Nucleus accumbens (tissue), 56 donors: ENCODE data around the gene C2CD2.

ENCODE experiments used
- DNase-seq, 56 donors: peaks; one replicate each; lab custom pipeline; 2025; lab: John Stamatoyannopoulos, UW

The C2CD2 gene

DNA sequence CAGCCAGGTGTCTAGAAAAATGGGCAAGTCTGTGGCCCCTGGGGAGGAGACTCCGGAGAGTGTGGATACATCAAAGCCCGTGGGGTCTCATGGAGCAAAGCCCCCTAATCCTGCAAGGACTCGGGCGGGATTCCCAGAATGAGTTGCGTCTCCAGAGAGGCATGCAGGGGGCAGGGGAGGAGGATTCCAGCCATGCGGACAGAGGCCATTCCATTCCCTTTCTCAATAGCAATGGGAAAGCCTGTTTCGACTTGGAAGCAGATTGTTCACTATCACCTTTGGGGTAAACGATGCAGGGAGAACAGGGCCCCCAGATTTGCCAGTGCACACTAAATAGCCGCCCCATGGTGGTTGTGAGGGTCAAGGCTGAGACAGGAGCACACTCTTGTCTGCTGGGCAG, 59.3 kb downstream of the C2CD2 start:
- no peak for DNase-seq

DNA sequence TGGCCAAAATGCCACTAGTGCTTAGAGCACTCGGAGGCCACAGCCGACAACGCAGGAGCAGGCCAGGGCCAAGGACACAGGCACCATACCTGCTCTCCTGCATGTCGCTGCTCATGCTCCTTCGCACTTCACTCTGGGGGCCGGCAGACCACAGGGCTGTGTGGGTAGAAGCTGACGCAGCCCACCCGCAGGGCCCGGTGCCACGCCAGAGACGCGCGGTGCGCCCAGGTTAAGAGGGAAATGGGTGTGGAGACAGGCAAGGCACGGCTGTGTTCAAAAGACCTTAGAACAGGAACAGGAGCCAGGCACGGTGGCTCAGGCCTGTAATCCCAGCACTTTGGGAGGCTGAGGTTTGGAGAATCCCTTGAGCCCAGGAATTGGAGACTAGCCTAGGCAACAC, 61.1 kb downstream of the C2CD2 start:
- no peak for DNase-seq

DNA sequence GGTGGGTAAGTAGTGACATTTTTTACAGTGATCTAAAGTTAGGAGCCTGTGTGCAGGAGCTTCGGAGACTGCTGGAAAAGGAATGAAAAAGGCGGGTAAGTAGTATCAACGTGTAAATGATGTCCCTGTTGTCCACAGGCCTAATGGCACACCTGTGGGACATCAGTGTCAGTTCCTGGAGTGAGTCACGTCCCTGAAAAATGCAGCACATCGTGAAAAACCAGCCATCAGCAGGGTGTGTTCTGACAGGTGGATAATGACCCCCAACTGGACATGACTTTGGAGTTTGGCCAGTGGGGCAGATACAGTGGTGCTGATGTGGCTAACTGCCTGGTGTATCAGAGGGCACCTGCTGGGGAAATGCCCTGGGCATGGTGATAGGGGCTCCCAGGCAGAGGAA, 62.7 kb downstream of the C2CD2 start:
- DNase-seq: no peak

DNA sequence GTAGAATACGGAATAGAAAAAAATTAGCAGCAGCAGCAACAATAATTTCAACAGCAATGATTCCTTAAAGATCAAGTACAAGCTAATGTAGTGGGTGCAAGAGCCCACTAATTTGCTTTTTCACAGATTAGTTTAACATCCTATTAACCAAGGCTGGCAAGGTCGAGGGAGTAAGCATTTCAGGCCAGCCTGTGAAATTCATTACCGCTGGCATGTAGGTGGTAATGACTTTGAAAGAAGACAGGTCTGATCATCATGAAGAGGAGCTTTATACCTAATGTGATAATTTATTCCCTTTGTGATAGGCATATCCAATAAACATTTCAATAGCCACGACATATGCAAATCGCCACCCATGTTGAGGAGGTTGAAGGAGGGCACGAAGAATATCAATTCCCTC, 63.5 kb downstream of the C2CD2 start:
- no peak for DNase-seq

DNA sequence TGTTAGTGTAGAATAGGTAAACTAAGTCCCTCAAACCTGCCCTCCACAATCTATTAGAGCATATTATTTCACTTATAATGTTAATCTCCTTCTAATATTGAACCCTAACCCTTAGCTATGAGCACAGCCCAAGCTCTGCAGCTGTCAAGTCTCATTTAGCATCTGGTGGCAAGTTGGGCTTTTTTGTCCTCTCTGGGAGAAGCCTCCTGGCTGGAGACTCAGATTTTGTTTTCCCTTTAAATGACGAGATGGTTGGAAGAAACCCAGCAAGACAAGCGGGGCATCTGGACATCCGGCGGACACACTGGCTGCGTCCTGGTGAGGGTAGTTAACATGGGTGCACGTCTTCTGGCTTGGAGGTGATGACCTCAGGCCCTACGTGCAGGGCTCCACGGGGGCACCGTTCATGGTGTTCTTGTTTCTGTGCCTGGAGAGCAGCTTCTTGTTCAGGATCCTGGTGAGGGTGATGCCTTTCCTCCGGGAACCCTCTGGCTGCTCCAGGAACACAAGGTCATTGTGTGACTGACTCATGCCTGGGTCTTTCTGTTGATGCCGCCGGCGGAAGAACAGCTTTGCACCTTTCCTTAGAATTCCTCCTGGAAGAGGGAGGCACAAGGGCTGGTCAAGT, 65.0 kb downstream of the C2CD2 start:
- no peak for DNase-seq

DNA sequence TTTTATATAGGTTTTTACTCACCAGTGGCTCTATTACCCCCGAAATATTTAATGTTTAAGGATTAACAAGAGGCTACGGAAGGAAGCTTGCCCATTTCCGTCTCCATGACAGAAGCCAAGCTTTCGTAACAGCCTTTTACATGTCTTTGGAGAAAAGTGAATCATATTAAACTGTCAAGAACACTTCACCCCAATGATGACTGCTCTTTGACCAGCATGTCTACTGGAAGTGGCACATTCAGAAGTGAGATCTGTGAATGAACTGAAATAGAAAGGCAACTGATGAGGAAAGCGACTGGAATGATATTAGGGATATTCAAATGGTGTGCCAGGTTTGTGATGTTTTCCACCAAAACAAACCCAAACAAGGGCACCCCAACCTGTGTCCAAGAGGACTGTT, 66.2 kb downstream of the C2CD2 start:
- DNase-seq: no peak

DNA sequence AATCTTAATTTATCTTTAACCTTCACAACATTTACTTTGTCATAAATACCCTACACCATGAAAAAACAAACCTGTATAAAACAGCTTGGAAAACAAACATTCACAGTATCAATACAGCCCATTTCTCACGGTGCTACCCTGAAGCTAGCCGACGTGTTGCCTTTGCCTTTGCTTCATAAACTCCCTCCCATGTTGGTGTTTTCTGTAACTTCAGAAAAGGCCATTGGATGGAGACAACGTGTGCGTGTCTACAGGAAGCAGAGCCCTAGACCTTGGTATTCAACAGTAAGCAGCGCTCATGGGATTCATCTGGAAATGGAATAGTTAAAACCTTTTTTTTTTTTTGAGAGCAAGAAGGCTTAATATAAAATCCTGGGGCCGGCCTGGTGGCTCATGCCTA, 67.5 kb downstream of the C2CD2 start:
- DNase-seq: no peak

DNA sequence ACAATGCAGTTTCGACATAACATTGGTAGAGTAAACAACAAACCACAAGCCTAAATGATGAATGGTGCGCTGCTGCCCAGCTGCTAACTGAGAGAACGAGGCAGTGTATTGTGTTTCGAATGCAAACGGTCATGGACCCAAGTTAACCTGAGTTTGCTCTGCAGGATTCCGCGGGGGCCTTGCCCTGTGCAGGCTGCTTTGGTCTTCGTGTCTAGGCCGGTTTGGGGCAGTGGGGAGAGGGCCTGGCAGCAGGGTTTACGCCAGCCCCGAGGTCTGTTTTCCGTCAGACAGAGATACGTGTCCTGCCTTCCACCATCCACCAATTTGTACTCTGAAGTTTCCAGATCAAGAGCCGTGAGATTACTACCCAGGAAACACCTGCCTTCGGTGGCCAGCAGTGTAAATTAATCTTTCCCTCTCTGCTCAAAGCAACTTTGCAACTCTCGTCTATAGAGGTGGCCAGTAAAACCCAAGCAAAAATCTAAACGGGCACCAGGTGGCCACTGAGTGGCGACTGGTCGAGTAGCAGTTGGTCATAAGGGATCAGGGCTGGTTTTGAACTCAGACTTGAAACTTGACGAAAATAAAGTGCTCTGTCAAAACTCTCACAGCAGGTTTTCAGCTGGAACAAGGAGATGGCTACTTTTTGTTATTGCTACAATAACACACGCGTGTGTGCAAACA, 68.3 kb downstream of the C2CD2 start:
- no peak for DNase-seq

DNA sequence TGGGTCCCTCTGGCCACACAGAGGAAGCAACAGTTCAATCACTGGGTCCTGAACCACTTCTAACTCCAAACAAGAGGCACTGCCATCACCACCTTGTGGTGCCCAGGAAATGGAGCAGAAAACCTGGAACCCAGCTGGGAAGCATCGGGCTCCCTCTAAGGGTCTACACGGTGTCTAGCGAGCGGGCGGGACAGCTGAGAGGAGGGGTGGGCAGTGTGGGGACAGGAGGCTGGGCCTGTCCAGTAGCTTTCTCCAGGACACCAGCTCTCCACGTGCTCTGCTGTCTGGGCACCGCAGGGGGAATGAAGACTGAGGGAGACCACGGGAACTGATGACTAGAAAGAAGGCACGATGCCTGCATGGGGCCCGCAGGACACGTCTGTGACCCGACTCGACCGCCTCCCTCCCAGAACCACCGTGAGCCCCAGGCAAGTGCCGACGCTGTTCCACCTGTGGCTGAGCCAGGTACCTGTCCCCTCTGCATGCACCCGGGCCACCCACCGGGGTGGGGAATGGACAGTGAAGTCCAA, 69.3 kb downstream of the C2CD2 start:
- DNase-seq: no peak

DNA sequence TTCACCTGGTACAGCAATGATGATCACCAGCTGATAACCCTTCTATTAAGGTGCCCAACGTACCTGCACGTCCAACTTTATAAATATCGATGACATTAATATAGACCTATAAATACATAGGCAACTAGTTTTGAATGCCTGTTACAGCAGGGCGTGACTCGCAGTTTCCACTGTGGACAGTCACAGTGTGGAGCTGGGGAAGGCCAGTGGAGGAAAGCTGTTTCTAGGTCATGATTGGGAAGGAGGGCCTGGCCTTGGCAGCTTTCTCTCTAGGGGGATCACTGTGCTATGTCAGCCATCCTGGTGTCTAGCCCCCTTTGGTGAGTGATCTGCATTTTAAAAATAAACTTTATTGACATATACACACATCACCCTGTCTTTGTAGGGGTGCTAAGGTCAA, 70.2 kb downstream of the C2CD2 start:
- DNase-seq: no peak

DNA sequence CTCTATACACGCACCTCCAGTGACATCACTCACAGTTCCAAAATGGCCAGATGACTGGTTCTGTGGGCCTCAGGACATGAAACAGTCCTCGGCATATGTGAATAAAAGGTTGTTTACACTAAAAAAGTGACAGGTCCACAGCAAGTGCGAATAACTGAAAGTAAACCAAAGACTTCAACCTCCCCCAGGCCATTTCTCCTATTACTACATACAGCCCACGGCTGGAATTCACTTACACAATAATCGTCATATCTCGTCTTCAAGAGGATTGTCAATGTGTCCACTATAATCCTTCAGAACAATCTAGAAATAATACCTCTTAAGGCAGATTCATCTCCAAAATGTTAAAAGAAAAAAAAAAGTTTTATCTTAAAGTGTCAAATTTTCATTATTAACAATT, 72.8 kb downstream of the C2CD2 start:
- DNase-seq: no peak

DNA sequence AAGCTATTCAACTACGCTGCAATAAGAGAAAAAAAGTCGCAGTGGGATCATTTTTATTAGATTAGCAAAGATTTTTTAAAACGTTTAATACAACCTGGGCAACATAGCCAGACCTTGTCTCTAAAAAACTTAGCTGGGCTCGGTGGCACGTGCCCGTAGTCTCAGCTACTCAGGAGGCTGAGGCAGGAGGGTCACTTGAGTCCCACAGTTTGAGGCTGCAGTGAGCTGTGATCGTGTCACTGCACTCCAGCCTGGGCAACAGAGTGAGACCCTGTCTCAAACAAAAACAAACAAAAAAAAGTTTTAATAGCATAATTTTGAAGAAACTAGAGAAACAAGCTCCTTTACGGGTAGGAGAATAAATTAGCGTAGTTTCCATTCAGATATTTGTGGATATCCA, 73.7 kb downstream of the C2CD2 start:
- DNase-seq: no peak

DNA sequence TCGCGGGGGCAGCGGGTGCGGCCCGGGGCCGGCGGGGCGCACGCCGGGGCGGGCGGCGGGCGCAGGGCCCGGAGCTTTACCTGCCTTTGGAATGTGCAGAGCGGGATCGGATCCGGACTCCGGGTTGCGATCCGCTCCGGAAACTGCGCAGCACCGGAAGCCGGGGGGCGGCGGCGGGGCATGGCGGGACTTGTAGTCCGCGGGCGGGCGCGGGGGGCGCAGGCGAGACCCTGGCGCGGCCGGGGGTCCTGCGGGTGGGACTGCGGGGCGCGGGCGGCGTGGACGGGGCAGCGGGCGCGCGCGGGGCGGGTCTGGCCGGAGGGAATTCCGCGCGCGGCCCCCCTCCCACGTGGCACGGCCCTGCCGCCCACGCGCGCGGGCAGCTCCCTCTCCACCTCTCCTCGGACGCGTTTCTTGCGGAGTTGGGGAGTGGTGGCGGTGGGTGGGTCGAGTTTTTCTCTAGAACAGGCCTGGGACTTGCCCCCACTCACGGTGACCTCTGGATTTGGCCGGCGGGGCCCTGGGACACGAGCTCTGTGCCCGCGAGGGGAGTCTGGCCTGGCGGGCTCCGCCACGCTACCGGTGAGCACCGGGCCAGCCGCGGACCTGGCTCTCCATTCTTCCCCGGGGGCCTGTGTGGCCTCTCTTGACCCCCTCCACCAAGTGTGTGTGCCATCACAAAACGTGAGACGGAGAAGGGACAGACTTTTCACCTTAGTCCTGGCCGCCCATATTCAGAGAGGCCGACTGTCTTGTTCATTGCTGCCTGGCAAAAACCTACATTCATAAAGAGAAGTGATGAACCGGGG, 74.4 kb downstream of the C2CD2 start, which contains the start of gene PRDM15:
Gene PRDM15 (minus strand): TSS at position 155 of the 809 bp plus-strand sequence. CDS start 18,981 bp downstream, outside the sequence.
- peak in 54 of 56 donors; percentile 33 to 88 (median 74) for DNase-seq

DNA sequence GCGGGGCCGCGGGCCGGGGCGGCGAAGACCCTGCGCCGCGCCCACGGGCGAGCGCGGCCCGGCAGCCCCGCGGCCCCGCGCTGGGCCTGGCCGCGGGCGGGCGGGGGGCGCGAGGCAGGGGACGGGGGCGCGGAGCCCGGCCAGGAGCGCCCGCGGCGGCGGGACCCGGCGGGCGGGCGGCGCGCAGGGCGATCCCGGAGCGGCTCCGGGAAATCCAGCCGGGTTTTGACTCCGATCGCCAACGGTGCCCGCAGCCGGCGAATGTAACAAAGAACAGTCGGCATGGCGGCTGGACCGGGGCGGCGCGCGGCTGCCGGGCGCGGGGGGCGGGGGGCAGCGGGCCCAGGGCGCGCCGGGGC, 75.0 kb downstream of the C2CD2 start:
- peak in 51 of 56 donors; percentile 36 to 87 (median 71) for DNase-seq

DNA sequence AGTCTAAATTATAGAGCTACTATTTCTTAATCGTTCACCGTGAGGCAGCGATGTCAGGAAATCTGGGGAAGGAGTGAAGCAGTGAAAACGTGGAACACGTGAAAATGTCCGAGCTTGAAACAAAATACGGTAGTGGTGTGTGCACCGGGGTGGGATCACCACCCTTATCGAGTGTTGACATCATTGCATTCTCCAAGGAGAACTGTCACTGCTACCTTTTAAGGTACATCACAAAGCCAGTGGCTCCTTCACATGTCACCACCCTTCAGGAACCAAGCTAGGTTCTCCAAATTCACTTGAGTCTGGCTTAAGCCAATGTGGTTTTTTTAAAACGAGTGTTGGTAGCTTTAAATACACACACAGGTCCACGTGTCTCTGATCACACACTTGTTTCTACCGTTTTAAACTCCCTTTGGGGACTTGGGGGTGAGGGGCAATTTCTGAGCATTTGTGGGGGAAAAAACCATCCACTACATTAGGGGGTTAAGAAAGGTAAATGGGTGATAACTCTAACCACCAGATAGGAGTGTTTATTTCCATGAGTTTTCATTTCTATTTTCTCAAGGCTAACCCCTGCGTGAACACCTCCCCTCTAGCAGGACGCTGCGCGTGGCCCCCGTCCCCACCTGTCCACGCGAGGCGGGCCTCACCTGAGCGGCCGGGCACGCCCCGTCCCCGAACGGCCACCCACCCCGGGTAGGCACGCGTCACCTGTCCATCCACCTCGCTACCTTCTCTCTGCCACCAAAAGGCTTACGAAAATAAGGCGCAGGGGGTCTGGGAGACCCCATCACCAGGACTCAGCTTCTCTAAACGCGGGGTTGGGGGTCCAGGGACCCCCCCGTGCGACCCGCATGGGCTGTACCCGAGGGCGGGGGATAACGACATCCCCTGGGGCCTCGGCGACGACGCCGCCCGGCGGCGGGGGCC, 75.7 kb downstream of the C2CD2 start:
- DNase-seq: peak in 17 of 56 donors; percentile 4 to 35 (median 24)

DNA sequence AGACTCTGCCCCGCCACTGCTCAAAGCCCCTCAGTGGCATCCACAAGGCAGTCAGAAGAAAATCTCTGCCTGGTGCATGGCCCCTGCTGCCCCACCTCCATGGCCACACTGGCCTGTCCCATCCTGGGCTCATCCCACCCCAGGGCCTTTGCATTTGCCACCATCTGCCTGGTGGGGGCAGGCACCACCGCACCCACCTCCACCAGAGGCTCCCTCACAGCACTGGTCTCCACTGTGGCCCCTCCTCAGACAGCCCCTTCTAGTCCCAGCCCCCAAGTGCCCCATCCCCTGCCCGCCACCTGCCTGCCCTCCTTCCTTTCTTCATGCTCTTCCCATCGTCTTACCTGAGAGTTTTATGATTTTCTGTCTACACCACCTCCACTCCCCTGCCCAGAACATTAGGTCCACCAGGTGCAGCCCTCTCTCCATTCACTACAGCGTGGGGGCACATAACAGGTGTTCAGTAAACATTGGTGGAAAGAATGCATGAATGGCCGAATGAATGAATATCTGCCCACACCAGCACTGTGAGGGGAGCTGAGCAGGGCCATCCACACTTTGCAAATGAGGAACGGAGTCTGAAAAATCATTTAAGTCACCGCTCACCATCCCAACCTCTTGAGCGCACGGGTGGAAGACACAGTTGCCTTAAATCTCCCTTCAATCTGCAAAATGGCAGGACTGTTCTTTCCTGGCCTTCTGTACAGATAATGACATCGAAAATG, 76.7 kb downstream of the C2CD2 start:
- DNase-seq: no peak

DNA sequence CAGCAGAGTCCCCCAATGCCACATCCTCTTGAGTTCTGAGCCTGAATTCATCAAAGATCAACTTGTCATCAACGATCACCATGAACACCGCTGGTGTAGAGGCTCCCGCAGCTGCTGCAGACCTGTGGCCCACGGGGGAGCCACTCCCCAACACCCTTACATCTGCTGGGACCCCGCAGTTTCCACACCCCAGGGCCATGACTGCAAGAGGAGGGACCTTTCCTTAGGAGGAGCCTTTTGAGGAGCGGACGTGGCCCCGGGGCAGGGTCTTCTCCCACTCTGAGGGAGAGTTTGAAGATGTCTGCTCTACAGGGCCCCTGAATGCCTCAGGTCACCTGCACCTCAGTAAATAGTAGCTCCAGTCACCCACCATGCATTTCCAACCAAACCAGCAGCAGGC, 77.4 kb downstream of the C2CD2 start:
- DNase-seq: no peak

DNA sequence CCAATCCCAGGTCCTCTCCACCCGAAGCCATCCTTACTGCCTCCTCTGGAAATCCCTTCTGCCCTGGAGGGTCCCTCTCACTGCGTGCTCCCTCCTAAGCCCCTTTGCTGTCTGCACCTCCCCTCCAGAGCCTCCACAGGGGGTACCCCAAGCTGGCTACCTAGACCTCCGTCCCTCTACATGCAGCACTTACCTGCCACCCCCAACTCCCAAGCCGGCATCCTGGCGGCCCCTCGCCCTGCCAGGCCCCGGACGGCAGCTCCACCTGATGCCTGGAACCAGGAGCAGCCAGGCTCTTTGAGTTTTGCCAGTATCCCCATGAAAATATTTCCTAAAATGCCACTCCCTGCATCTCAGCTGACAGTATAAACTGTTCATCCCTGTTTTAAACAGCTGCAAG, 78.7 kb downstream of the C2CD2 start:
- no peak for DNase-seq

DNA sequence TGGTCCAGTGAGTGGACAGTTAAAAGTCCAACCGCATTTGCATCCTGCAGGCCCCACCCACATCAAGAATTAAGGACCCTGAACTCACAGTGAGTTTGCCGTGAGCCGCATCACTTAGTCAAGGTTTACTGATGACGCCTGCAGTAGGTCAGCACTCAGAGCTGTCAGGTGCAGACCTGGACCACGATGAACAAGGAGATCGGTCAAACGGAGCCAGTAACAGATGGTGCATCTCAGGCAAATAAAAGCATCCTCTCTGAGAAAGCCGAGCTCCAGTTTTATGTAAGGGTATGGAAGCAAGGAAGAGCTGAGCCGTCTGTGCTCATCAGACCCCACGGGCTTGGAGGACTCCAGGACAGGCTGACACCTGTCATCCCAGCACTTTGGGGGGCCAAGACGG, 79.2 kb downstream of the C2CD2 start:
- no peak for DNase-seq

DNA sequence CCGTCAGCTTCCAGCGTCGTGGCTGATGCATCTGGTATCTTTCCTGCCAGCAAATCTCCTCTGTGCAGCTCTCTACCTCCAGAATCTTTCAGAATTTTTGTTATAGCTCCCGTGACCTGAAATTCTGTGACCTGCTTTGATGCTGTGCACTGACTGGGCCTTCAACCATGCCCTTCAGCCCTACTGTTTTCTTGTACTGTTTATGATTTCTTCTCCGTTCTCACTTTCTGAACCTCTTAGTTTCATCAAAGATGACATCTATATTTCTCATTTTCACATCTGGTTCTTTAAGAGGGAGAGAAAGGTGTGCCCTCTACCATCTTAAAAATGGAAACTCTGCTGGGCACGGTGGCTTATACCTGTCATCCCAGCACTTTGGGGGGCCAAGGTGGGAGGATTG, 80.4 kb downstream of the C2CD2 start:
- no peak for DNase-seq
